ENCODE measurements around the gene ST6GALNAC6.

DNA sequence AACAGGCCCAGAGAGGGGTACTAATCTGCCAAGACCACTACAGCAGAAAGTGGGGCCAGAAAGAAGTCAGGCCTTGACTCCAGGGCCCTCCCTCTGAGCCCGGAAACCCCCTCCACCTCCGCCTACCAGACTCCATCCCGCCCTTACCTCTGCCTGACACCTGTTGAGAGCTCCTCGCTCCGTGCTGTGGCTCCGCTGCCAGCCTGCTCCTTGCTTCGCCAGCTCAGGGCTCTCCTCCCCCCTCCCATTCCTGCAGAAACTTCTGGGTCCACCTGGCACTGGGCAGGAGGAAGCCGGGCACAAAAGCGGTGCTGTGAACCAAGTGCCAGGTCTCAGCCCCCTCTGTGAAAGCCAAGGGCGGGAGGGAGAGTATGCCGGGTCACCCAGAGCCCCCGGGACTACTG is 6.4 kb upstream of the ST6GALNAC6 start:
- TF ChIP-seq ELF4 (IDR thresholded peaks at IDR 0.05) (no peak), SUZ12 (IDR thresholded peaks at IDR 0.05) (no peak), FOXA1 (IDR thresholded peaks at IDR 0.05) (no peak), BHLHE40 (IDR thresholded peaks at IDR 0.05; ENCODE audit: borderline replicate concordance) (no peak), CTBP1 (IDR thresholded peaks at IDR 0.05; ENCODE audit: borderline replicate concordance) (no peak), TARDBP (IDR thresholded peaks at IDR 0.05) (no peak), SP1 (IDR thresholded peaks at IDR 0.05) (no peak), ZNF384 (IDR thresholded peaks at IDR 0.05) (no peak), NFRKB (IDR thresholded peaks at IDR 0.05) (no peak), ARNT (IDR thresholded peaks at IDR 0.05) (no peak), FOXK2 (IDR thresholded peaks at IDR 0.05) (no peak)
